ENCODE measurements around the gene MBNL2.

Gene MBNL2

DNA sequence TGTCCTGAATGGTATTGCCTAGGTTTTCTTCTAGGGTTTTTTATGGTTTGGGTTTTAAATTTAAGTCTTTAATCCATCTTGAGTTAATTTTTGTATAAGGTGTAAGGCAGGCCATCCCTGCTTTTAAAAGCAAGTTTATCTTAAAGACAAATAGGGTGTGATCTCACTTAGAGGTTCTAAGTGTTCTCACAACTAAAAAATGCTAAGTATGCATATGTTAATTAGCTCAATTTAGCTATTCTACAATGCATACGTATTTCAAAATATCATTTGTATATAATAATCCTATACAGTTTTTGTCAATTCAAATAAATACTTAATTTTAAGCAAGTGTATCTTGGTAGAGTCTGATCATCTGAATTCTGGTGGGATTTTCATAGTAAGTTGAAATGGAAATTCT is 50.4 kb downstream of the MBNL2 start:
- in situ Hi-C loops (cut with HindIII; ENCODE audit: low pct_ligation_motif_present, low sequenced_read_pairs) = no loop called here
- no peak overlapping the region for H3K27ac ChIP-seq
- peaks cover 9% of the 10 kb centered on the region for H3K36me3 ChIP-seq (replicated peaks)
- TF ChIP-seq, protein P1, sequence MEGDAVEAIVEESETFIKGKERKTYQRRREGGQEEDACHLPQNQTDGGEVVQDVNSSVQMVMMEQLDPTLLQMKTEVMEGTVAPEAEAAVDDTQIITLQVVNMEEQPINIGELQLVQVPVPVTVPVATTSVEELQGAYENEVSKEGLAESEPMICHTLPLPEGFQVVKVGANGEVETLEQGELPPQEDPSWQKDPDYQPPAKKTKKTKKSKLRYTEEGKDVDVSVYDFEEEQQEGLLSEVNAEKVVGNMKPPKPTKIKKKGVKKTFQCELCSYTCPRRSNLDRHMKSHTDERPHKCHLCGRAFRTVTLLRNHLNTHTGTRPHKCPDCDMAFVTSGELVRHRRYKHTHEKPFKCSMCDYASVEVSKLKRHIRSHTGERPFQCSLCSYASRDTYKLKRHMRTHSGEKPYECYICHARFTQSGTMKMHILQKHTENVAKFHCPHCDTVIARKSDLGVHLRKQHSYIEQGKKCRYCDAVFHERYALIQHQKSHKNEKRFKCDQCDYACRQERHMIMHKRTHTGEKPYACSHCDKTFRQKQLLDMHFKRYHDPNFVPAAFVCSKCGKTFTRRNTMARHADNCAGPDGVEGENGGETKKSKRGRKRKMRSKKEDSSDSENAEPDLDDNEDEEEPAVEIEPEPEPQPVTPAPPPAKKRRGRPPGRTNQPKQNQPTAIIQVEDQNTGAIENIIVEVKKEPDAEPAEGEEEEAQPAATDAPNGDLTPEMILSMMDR (IDR thresholded peaks at IDR 0.05; ENCODE audit: low read depth, low read length, missing control alignments) = no peak
- H3K27me3 ChIP-seq (replicated peaks) = no peaks in the 10 kb centered on the region
- H3K4me3 ChIP-seq (ENCODE audit: low read depth, low read length) = no peak overlapping the region
- DNase-seq = no peak

DNA sequence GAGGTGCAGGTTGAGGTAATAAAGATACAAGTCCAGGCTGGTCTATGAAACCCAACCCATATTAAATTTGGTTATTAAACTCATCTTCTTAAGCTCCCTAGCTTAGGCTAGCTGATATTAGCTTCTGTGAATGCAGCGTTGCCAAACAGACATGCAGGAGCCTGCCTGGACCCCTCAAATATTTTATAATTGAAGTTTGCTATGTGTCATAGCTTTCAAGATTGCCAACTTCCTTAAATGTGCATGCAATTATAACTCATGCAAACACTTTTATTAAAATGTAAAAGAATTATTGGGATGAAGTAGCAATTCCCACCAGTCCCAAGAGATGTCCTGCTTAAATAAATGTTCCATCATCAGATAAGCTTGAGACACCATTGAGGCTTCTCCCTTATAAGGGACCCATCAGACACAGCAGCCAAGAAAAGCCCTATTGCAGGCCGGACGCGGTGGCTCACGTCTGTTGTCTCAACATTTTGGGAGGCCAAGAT is 51.3 kb downstream of the MBNL2 start:
- Histone ChIP-seq H3K36me3 (replicated peaks) (peaks cover 9% of the 10 kb centered on the region), H3K27me3 (replicated peaks) (no peaks in the 10 kb centered on the region), H3K4me3 (ENCODE audit: low read depth, low read length) (no peak overlapping the region), H3K27ac (no peak overlapping the region)
- no peak for DNase-seq
- in situ Hi-C loops (cut with HindIII; ENCODE audit: low pct_ligation_motif_present, low sequenced_read_pairs) = no loop called here
- TF ChIP-seq, protein P1 (IDR thresholded peaks at IDR 0.05; ENCODE audit: low read depth, low read length, missing control alignments) = no peak

DNA sequence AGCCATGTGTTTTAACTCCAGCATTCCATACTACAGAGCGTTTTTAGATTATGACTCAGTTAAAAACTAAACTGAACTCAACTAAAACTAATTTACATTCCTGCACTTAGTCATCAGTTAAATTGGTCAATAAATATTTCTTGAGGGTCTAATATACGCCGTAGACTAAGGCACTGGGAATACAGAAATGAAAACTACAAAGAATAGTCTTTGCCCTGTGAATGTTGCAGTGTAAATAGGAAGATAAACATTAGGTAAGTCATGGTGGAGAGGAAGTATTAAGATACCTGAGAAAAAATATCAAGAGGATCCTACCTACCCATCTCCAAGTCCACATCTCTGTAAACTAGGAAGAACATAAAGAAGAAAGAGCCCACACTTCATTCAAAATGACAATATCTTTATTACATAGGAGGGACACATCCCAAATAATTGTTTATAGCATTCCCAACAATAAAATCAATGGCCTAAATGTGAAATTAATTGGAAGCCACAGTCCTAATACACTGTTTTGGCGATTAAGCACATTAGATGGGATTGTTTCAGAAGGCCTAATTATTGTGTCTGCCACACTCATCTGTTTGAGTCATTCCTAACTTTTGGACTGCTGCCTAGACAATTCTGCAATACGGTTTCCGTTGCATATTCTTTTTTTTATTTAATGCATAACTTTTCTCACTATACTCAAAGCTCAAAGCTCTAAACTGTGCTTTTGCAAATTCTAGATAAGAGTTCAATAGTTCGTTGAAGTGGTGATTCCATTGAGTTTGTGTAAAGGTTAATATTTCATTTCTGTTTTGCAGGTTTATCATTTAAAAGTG is 52.9 kb downstream of the MBNL2 start:
- Histone ChIP-seq H3K4me3 (ENCODE audit: low read depth, low read length) (no peak overlapping the region), H3K36me3 (replicated peaks) (peaks cover 9% of the 10 kb centered on the region), H3K27me3 (replicated peaks) (no peaks in the 10 kb centered on the region), H3K27ac (peak overlapping the region; percentile 89)
- in situ Hi-C loops (cut with HindIII; ENCODE audit: low pct_ligation_motif_present, low sequenced_read_pairs) = no loop called here
- TF ChIP-seq, protein P1 (IDR thresholded peaks at IDR 0.05; ENCODE audit: low read depth, low read length, missing control alignments) = no peak
- DNase-seq = peak; percentile 84

DNA sequence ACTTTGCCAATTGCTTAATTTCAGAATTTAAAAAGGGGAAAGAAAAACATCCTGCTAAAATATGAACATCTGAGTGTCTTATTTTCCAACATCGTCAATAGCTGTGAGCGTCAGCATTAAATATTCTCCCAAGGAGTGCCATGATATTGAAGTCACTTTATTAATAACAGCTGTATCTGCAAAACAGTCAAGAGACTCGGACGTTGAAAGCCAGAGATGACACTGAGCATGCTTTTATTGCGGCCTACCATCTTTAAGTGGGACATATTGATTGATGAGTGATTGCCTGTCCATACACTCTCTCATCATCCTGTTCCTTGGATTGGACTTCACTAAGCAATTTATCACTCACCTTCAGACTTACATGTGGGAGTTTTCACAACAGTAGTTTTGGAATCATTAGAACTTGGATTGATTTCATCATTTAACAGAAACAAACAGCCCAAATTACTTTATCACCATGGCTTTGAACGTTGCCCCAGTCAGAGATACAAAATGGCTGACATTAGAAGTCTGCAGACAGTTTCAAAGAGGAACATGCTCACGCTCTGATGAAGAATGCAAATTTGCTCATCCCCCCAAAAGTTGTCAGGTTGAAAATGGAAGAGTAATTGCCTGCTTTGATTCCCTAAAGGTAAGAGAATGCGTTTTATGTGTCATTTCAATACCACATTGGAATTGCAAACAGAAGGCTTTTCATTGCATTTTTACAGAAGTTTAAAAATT is 53.8 kb downstream of the MBNL2 start:
- in situ Hi-C loops (cut with HindIII; ENCODE audit: low pct_ligation_motif_present, low sequenced_read_pairs) = no loop called here
- no peak for DNase-seq
- Histone ChIP-seq H3K27me3 (replicated peaks) (no peaks in the 10 kb centered on the region), H3K4me3 (ENCODE audit: low read depth, low read length) (no peak overlapping the region), H3K27ac (peak overlapping the region; percentile 89), H3K36me3 (replicated peaks) (peaks cover 9% of the 10 kb centered on the region)
- TF ChIP-seq, protein P1 (IDR thresholded peaks at IDR 0.05; ENCODE audit: low read depth, low read length, missing control alignments) = no peak

DNA sequence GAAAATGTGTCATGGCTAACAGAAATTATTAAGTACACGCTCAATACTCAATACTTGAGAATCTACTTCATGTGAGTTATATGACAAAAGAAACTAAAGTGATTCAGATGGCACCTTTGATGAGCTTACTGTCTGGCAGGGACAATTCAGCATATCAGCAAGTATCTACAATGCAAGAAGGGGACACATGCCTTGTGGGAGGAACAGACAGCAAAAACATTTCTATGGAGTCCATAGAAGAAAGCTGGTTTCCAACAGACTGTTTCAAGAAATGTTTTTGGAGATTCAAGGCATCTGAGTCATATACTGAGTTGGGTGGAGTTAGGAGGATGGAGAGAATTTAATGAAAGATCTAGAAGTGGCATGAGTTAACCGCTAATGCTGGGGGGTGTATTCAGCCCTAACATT is 54.7 kb downstream of the MBNL2 start:
- Histone ChIP-seq H3K36me3 (replicated peaks) (peaks cover 9% of the 10 kb centered on the region), H3K4me3 (ENCODE audit: low read depth, low read length) (no peak overlapping the region), H3K27ac (peak overlapping the region; percentile 17), H3K27me3 (replicated peaks) (no peaks in the 10 kb centered on the region)
- in situ Hi-C loops (cut with HindIII; ENCODE audit: low pct_ligation_motif_present, low sequenced_read_pairs) = no loop called here
- TF ChIP-seq, protein P1 (IDR thresholded peaks at IDR 0.05; ENCODE audit: low read depth, low read length, missing control alignments) = no peak
- DNase-seq = no peak

Data from brain microvascular endothelial cell (primary cell).